K562 (cell line): Measurements from ENCODE around the gene ITPR2. TPM values are rescaled to one million over a fixed set of nuclear protein-coding genes. Genes with fewer than 3 reads are reported as not detected.

Experiments used
- CTBP1 ChIP-seq: fragments of 450-650 bp; IDR thresholded peaks from 2 replicates; pipeline ENCODE4 v1.6.1; 2016; ENCODE audit warnings: borderline replicate concordance
- CXXC5 ChIP-seq: fragments of 250-450 bp; sonication (Bioruptor Pico); IDR thresholded peaks from 2 replicates; pipeline ENCODE4 v1.8.0; 2022; ENCODE audit warnings: inconsistent platforms, mild to moderate bottlenecking, moderate library complexity
- FUS ChIP-seq: fragments of 200-400 bp; formaldehyde crosslinking; optimal IDR thresholded peaks from 2 replicates; pipeline ENCODE3; 2017; ENCODE audit warnings: low read depth, low read length
- KAT7 ChIP-seq: sonication (generic); formaldehyde crosslinking; IDR thresholded peaks from 2 replicates; pipeline ENCODE4 v1.8.0; 2022; ENCODE audit warnings: missing genetic modification reagents, mild to moderate bottlenecking, borderline replicate concordance
- KAT8 ChIP-seq: fragments of 450-650 bp; IDR thresholded peaks from 2 replicates; pipeline ENCODE4 v1.6.1; 2016; ENCODE audit warnings: low read depth, mild to moderate bottlenecking
- LCOR ChIP-seq: sonication (generic); formaldehyde crosslinking; IDR thresholded peaks from 2 replicates; pipeline ENCODE4 v1.8.0; 2022; ENCODE audit warnings: mild to moderate bottlenecking, missing genetic modification reagents
- NR2F6 ChIP-seq: fragments of 450-650 bp; formaldehyde crosslinking; IDR thresholded peaks from 2 replicates; pipeline ENCODE4 v1.4.0; 2020; ENCODE audit warnings: mild to moderate bottlenecking
- POLR2G ChIP-seq: fragments of 200-400 bp; formaldehyde crosslinking; IDR thresholded peaks from 2 replicates; pipeline ENCODE4 v1.6.1; 2017; ENCODE audit warnings: low read depth, mild to moderate bottlenecking, antibody characterized with exemption, low read length, moderate library complexity
- RAD21 ChIP-seq, 2 experiments: fragments of 250-450 bp in 1 of 2; fragments of 450-650 bp in 1 of 2; sonication (Bioruptor Pico) in 1 of 2; formaldehyde crosslinking in 1 of 2; IDR thresholded peaks in 1 of 2; conservative IDR thresholded peaks in 1 of 2; 2 replicates each; pipeline versions ENCODE4 v1.4.0 to v1.8.0; 2020 to 2022; ENCODE audit warnings: mild to moderate bottlenecking in 2 of 2, moderate library complexity in 1 of 2
- RB1 ChIP-seq: fragments of 450-650 bp; IDR thresholded peaks from 2 replicates; pipeline ENCODE4 v1.6.1; 2017; ENCODE audit warnings: low read depth, mild to moderate bottlenecking
- TAF1 ChIP-seq: IDR thresholded peaks from 2 replicates; pipeline ENCODE4 v1.6.1; 2011; ENCODE audit warnings: mild to moderate bottlenecking, low read length, moderate library complexity; ENCODE audit not compliant: insufficient read depth, control insufficient read depth, severe bottlenecking; ENCODE audit errors: extremely low read depth
- TOE1 ChIP-seq, 2 experiments: fragments of 450-650 bp in 1 of 2; sonication (generic) in 1 of 2; formaldehyde crosslinking in 1 of 2; IDR thresholded peaks; 2 replicates each; pipeline versions ENCODE4 v1.7.1 to v1.8.0; 2016 to 2022; ENCODE audit warnings: borderline replicate concordance in 2 of 2, mild to moderate bottlenecking in 2 of 2, antibody characterized with exemption in 1 of 2, inconsistent platforms in 1 of 2, low read depth in 1 of 2, missing genetic modification reagents in 1 of 2, moderate library complexity in 1 of 2
- TRIM24 ChIP-seq, 2 experiments: fragments of 450-650 bp; IDR thresholded peaks; 2 replicates each; pipeline ENCODE4 v1.6.1; 2016
- WHSC1 ChIP-seq: IDR thresholded peaks from one replicate; pipeline ENCODE4 v1.6.1; 2012; ENCODE audit warnings: low read length, control low read depth, inconsistent platforms
- ZNF217 ChIP-seq: sonication (generic); formaldehyde crosslinking; IDR thresholded peaks from 2 replicates; pipeline ENCODE4 v1.8.0; 2022; ENCODE audit warnings: mild to moderate bottlenecking, missing genetic modification reagents
- ZNF232 ChIP-seq: sonication (generic); formaldehyde crosslinking; IDR thresholded peaks from 2 replicates; pipeline ENCODE4 v1.8.0; 2022; ENCODE audit warnings: mild to moderate bottlenecking, missing genetic modification reagents
- ZNF253 ChIP-seq: fragments of 250-450 bp; sonication (Bioruptor Pico); conservative IDR thresholded peaks from 2 replicates; pipeline ENCODE4 v1.6.1; 2021; ENCODE audit warnings: mild to moderate bottlenecking
- ZNF282 ChIP-seq: sonication (generic); formaldehyde crosslinking; IDR thresholded peaks from 2 replicates; pipeline ENCODE4 v1.8.1; 2023; ENCODE audit warnings: missing genetic modification reagents
- ZNF311 ChIP-seq: fragments of 250-450 bp; sonication (Bioruptor Pico); IDR thresholded peaks from 2 replicates; pipeline ENCODE4 v1.4.0; 2020; ENCODE audit warnings: mild to moderate bottlenecking, moderate library complexity
- ZNF584 ChIP-seq: fragments of 200-800 bp; sonication (Bioruptor generic); IDR thresholded peaks from 2 replicates; pipeline ENCODE4 v1.6.1; 2016; ENCODE audit warnings: low read depth, mild to moderate bottlenecking, missing genetic modification characterization, missing compliant biosample characterization
- ZSCAN32 ChIP-seq: fragments of 450-650 bp; formaldehyde crosslinking; IDR thresholded peaks from 2 replicates; pipeline ENCODE4 v1.4.0; 2020; ENCODE audit warnings: mild to moderate bottlenecking, moderate library complexity
- polyA plus RNA-seq, 8 experiments: library from polyadenylated mRNA; depleted of rRNA in 4 of 8; stranded (reverse) in 5 of 8; unstranded in 3 of 8; fragments of >200 nt; fragmentation: Nextera tagmentation in 2 of 8; fragmentation: Illumina TruSeq in 1 of 8; extraction: Ambion mirVana in 2 of 8; extraction: Trizol in 1 of 8; gene quantifications; 2 replicates each; pipeline versions ENCODE4 v1.2.1 to v1.2.3, GENCODE V29; 2011 to 2014; ENCODE audit warnings: inconsistent platforms in 1 of 8, missing spikeins in 1 of 8
- total RNA-seq, 7 experiments: library from RNA; depleted of rRNA in 6 of 7; stranded (reverse); fragments of >200 nt in 6 of 7; fragmentation: Illumina TruSeq in 2 of 7; extraction: Trizol in 2 of 7; gene quantifications; 2 replicates each; pipeline versions ENCODE4 v1.2.1 to v1.2.3, GENCODE V29; 2011 to 2021; ENCODE audit warnings: low replicate concordance in 1 of 7
- TF ChIP-seq, protein P1 (sequence below): sonication (generic); formaldehyde crosslinking; IDR thresholded peaks from 2 replicates; pipeline ENCODE4 v1.8.1; 2023; ENCODE audit warnings: missing genetic modification reagents, mild to moderate bottlenecking, borderline replicate concordance

Gene ITPR2
- total and polyA plus RNA-seq, 9 of the 15 experiments (the other 6 are each of a cell fraction or from before 2014, with no cell fraction given): 0.21 to 3.3 (median 0.95) TPM

DNA sequence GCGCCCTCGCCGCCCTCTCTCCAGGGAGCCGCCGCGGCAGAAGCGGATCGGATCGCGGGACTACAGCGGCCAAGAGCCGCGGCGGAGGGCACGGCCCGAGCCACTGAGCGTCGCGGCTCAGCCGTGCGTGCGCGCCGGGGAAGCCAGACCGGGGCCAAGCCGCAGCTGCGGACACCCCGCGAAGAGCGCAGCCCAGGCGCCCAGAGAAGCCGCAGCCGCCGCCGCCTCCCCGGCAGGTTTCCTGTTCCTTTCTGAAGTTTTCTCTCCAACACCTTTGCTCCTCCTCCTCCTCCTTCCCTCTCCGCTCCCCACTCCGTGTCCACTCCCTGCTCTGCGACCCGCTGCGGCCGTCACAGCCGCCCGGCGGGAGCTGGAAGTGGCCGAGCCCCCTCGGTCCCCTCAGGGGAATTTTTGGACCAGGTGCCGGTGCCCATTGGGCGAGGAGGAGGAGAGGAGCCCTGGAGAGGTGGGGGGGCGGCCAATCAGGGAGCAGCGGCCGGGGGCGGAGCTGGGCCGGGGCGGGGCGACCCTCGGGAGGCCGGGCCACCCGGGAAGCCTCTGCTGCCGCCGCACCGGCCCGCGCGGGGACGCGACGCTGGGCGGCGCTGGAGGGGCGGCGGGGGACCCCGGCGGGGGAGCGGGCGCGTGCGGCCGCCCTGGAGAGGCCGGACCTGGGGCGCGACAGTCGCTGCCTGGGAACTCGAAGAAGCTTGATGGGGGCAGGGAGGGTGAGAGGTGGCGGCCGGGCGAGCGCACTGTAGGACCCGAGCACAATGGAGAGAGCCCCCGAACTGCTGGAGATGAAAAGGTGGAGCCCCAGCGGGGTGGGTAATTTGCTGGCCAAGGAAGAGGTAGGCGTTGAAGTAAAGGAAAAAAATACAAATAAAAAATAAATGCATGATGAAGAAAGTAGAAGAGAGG, at the start of gene ITPR2 (continued):
- TF ChIP-seq TOE1 (IDR thresholded peaks at IDR 0.05; ENCODE audit: borderline replicate concordance) (no peak), TOE1 (CRISPR knock-in tag; IDR thresholded peaks at IDR 0.05; ENCODE audit: borderline replicate concordance, low read depth) (no peak), CXXC5 (CRISPR knock-in tag) (0 out of 2 replicates have a peak, but pooled peaks have one; percentile 17), ZNF217 (CRISPR knock-in tag) (no peak), ZNF232 (no peak), ZNF311 (CRISPR knock-in tag) (no peak), LCOR (peak; percentile 39; the same call in 1 of the 2 replicates), CTBP1 (0 out of 2 replicates have a peak, but pooled peaks have one; percentile 32), ZNF282 (CRISPR knock-in tag) (0 out of 2 replicates have a peak, but pooled peaks have one; percentile 79), POLR2G (peak; percentile 46; the same call in 1 of the 2 replicates), WHSC1 (no peak), RAD21 (CRISPR knock-in tag; conservative IDR thresholded peaks at IDR 0.05 in 1 of 2, IDR thresholded peaks at IDR 0.05 in 1 of 2) (peak in 1 of 2 experiments; percentile 43; a peak in 2 of 4 replicates), KAT7 (CRISPR knock-in tag) (peak; percentile 17; the same call in 1 of the 2 replicates), TRIM24 (IDR thresholded peaks at IDR 0.05) (no peak), ZNF584 (no peak), TAF1 (peak; percentile 18), RB1 (peak; percentile 35; the same call in 1 of the 2 replicates), NR2F6 (no peak), ZSCAN32 (0 out of 2 replicates have a peak, but pooled peaks have one; percentile 13), KAT8 (no peak), FUS (peak; percentile 35), ZNF253 (CRISPR knock-in tag) (no peak)
- TF ChIP-seq, protein P1, sequence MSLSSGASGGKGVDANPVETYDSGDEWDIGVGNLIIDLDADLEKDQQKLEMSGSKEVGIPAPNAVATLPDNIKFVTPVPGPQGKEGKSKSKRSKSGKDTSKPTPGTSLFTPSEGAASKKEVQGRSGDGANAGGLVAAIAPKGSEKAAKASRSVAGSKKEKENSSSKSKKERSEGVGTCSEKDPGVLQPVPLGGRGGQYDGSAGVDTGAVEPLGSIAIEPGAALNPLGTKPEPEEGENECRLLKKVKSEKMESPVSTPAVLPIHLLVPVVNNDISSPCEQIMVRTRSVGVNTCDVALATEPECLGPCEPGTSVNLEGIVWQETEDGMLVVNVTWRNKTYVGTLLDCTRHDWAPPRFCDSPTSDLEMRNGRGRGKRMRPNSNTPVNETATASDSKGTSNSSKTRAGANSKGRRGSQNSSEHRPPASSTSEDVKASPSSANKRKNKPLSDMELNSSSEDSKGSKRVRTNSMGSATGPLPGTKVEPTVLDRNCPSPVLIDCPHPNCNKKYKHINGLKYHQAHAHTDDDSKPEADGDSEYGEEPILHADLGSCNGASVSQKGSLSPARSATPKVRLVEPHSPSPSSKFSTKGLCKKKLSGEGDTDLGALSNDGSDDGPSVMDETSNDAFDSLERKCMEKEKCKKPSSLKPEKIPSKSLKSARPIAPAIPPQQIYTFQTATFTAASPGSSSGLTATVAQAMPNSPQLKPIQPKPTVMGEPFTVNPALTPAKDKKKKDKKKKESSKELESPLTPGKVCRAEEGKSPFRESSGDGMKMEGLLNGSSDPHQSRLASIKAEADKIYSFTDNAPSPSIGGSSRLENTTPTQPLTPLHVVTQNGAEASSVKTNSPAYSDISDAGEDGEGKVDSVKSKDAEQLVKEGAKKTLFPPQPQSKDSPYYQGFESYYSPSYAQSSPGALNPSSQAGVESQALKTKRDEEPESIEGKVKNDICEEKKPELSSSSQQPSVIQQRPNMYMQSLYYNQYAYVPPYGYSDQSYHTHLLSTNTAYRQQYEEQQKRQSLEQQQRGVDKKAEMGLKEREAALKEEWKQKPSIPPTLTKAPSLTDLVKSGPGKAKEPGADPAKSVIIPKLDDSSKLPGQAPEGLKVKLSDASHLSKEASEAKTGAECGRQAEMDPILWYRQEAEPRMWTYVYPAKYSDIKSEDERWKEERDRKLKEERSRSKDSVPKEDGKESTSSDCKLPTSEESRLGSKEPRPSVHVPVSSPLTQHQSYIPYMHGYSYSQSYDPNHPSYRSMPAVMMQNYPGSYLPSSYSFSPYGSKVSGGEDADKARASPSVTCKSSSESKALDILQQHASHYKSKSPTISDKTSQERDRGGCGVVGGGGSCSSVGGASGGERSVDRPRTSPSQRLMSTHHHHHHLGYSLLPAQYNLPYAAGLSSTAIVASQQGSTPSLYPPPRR (CRISPR knock-in tag): no peak
